ENCODE results near the gene STON2. TPM values are rescaled to one million over a fixed set of nuclear protein-coding genes. Genes with fewer than 3 reads are reported as not detected.

STON2 gene
- total and polyA plus RNA-seq, 2 of the 8 experiments (the other 6 are each of a cell fraction or from before 2014, with no cell fraction given), result 8.9 to 50.0 TPM

GRCh38 chr14:81330619-81331122 is 69.5 kb downstream of the STON2 start:
- H3K4me2 ChIP-seq (ENCODE audit: insufficient read depth in 1 of 2, low read depth in 2 of 2, low read length in 2 of 2), result no peak overlapping the region
- WGBS, 2 experiments (ENCODE audit: extremely low coverage in 1 of 2, insufficient coverage in 1 of 2, insufficient read length in 1 of 2, insufficient replicate concordance in 2 of 2, low coverage in 1 of 2, low lambda C conversion rate in 2 of 2, missing lambda C conversion rate in 1 of 2), result 83% methylated on average over 3 of the region's 3 CpGs; no CpG with 5 or more reads in 1 of the 2 experiments
- TF ChIP-seq KDM5A (IDR thresholded peaks at IDR 0.05; ENCODE audit: low read length) (no peak), YY1 (IDR thresholded peaks at IDR 0.05; ENCODE audit: low read depth, low read length) (no peak), TBP (IDR thresholded peaks at IDR 0.05; ENCODE audit: low read depth, low read length) (no peak), SRF (IDR thresholded peaks at IDR 0.05; ENCODE audit: low read depth, low read length) (no peak), CHD1 (IDR thresholded peaks at IDR 0.05; ENCODE audit: low read depth, low read length) (no peak), ATF2 (IDR thresholded peaks at IDR 0.05; ENCODE audit: low read length) (no peak), RFX5 (IDR thresholded peaks at IDR 0.05; ENCODE audit: borderline replicate concordance, low read depth, low read length) (no peak), TAF7 (optimal IDR thresholded peaks at IDR 0.05; ENCODE audit: borderline replicate concordance, low read depth, low read length) (no peak), TCF12 (IDR thresholded peaks at IDR 0.05; ENCODE audit: low read depth, low read length) (no peak), RNF2 (IDR thresholded peaks at IDR 0.05; ENCODE audit: borderline replicate concordance, low read depth, low read length, missing control alignments, poor library complexity, severe bottlenecking) (no peak), KDM1A (IDR thresholded peaks at IDR 0.05; ENCODE audit: borderline replicate concordance, low read length) (no peak), TEAD4 (IDR thresholded peaks at IDR 0.05; ENCODE audit: low read depth, low read length) (no peak)

More at GRCh38 chr14:81330619-81331122, 69.5 kb downstream of the STON2 start:
- no peak overlapping the region for H3K18ac ChIP-seq (ENCODE audit: extremely low read depth, low read length)
- H3K14ac ChIP-seq (ENCODE audit: insufficient read length), result no peak overlapping the region
- no peaks in the 10 kb centered on the region for H3K36me3 ChIP-seq (ENCODE audit: control insufficient read depth in 2 of 4, insufficient read depth in 4 of 4, low read length in 3 of 4)
- H3K23me2 ChIP-seq (ENCODE audit: low read depth, low read length), result no peaks in the 10 kb centered on the region
- no peak overlapping the region for H3K4me3 ChIP-seq (ENCODE audit: extremely low read depth in 1 of 4, insufficient read depth in 2 of 4, low read depth in 3 of 4, low read length in 4 of 4)
- H2AK5ac ChIP-seq (ENCODE audit: low read depth, low read length), result no peak overlapping the region
- H2BK12ac ChIP-seq (ENCODE audit: low read depth, low read length), result no peak overlapping the region
- POLR2A ChIA-PET (ENCODE audit: partially characterized antibody), result no interaction called here
- H2AFZ ChIP-seq (ENCODE audit: low read length), result no peak overlapping the region
- no peak overlapping the region for H2BK15ac ChIP-seq (ENCODE audit: low read length)
- no peak overlapping the region for H4K5ac ChIP-seq (ENCODE audit: insufficient read length, low read depth, low read length)
- H3K9me3 ChIP-seq (ENCODE audit: insufficient read depth in 2 of 2, low read depth in 1 of 2, low read length in 1 of 2), result no peaks in the 10 kb centered on the region
- no peak overlapping the region for H4K91ac ChIP-seq (replicated peaks; ENCODE audit: insufficient read length, low read length)
- DNase-seq (ENCODE audit: low read depth in 1 of 2, low spot score in 2 of 2), result no peak
- H3K56ac ChIP-seq (replicated peaks; ENCODE audit: insufficient read length, low read depth, low read length), result no peak overlapping the region
- no peak overlapping the region for H3K27ac ChIP-seq (ENCODE audit: low read depth, low read length)
- no peak overlapping the region for H3K23ac ChIP-seq (ENCODE audit: insufficient read length)
- H4K20me1 ChIP-seq (replicated peaks in 1 of 2; ENCODE audit: control insufficient read depth in 1 of 2, insufficient read depth in 2 of 2, low read length in 2 of 2), result no peaks in the 10 kb centered on the region
- H3K27me3 ChIP-seq (replicated peaks in 1 of 4; ENCODE audit: control insufficient read depth in 3 of 4, extremely low read depth in 1 of 4, insufficient read depth in 3 of 4, low read length in 3 of 4), result no peaks in the 10 kb centered on the region; a peak in 1 of 7 replicates
- no peaks in the 10 kb centered on the region; the same call in 1 of the 2 replicates for H3K79me1 ChIP-seq (ENCODE audit: low read depth, low read length)
- H2BK120ac ChIP-seq (replicated peaks; ENCODE audit: low read depth, low read length), result no peak overlapping the region
- H3K9ac ChIP-seq (replicated peaks in 1 of 4; ENCODE audit: extremely low read depth in 1 of 4, low read depth in 3 of 4, low read length in 3 of 4), result no peak overlapping the region
- no peak overlapping the region for H2BK20ac ChIP-seq (ENCODE audit: low read length)
- no peak overlapping the region for H2BK5ac ChIP-seq (ENCODE audit: low read depth, low read length)
- no peak for FAIRE-seq
- 0 out of 7 replicates have a peak, but pooled peaks cover 0 to 3% (median 0%) of the 10 kb centered on the region in 4 experiments for H3K4me1 ChIP-seq (replicated peaks in 1 of 4; ENCODE audit: control insufficient read depth in 3 of 4, insufficient read depth in 4 of 4, low read length in 3 of 4)
- CTCF ChIA-PET (ENCODE audit: partially characterized antibody), result interaction anchor here (1.0 to 1.7 kb wide), 5 partner anchors 23 to 122 kb away, joined by 3 to 6 read pairs (median 4); no protein-coding TSS in a partner anchor
- no peak overlapping the region for H4K8ac ChIP-seq (ENCODE audit: extremely low read depth, insufficient read depth, low read length)
- H3K79me2 ChIP-seq (ENCODE audit: control insufficient read depth in 1 of 2, insufficient read depth in 2 of 2, low read length in 2 of 2), result no peaks in the 10 kb centered on the region
- no peak overlapping the region for H3K4ac ChIP-seq (replicated peaks; ENCODE audit: insufficient read length, low read depth, low read length)

Measured in H1 (cell line).